Activated CD4-positive, alpha-beta T cell treated with anti-CD3 and anti-CD28 coated beads for 36 hours (primary cell): Measurements from ENCODE around the gene RBFOX2. TPM values are rescaled to one million over a fixed set of nuclear protein-coding genes. Genes with fewer than 3 reads are reported as not detected.

ENCODE experiments used
- ATAC-seq: fragments of 200-7000 bp; cut with Tn5 transposase; one replicate; pipeline ENCODE4 v1.10.0; 2021; ENCODE audit warnings: mild to moderate bottlenecking, moderate library complexity
- CTCF ChIA-PET: fragments of 350-600 bp; sonication (Branson Sonifier 250); formaldehyde crosslinking; loops from one replicate; lab custom pipeline; 2021; ENCODE audit warnings: antibody characterized with exemption; lab: Charles Lee
- POLR2A ChIA-PET: fragments of 350-600 bp; sonication (Branson Sonifier 250); formaldehyde crosslinking; loops from one replicate; lab custom pipeline; 2021; ENCODE audit warnings: antibody characterized with exemption, inconsistent platforms; lab: Charles Lee
- DNase-seq: peaks from one replicate; pipeline ENCODE4 v3.0.0-alpha.2; 2020
- H3K27ac Mint-ChIP-seq: one replicate; pipeline ENCODE4 v1.8.0; 2021; ENCODE audit warnings: mixed read lengths
- H3K27me3 Mint-ChIP-seq: one replicate; pipeline ENCODE4 v1.8.0; 2021; ENCODE audit warnings: mixed read lengths
- H3K36me3 Mint-ChIP-seq: one replicate; pipeline ENCODE4 v1.8.0; 2021; ENCODE audit warnings: low read depth, mixed read lengths
- H3K4me1 Mint-ChIP-seq: one replicate; pipeline ENCODE4 v1.8.0; 2021; ENCODE audit warnings: mixed read lengths
- H3K4me3 Mint-ChIP-seq: one replicate; pipeline ENCODE4 v1.8.0; 2021; ENCODE audit warnings: mild to moderate bottlenecking, moderate library complexity, mixed read lengths
- H3K9me3 Mint-ChIP-seq: one replicate; pipeline ENCODE4 v1.8.0; 2021; ENCODE audit warnings: low read depth, mixed read lengths
- intact Hi-C, 2 experiments: fragments of 100-400 bp; cut with DNase I in 1 of 2; cut with micrococcal nuclease in 1 of 2; formaldehyde crosslinking; loops; one replicate each; pipeline versions ENCODE4 v1.14.2 to v1.15.1; 2022 to 2024; cut with DNase I, micrococcal nuclease
- total RNA-seq, 2 experiments: library from RNA; stranded (reverse); gene quantifications; one replicate each; pipeline ENCODE4 v1.2.3, GENCODE V29; 2021

The RBFOX2 gene
- total RNA-seq, 2 experiments from 2014 or later, result 6.9 to 7.7 TPM

GRCh38 chr22:35840302-35840739 is 188.3 kb downstream of the RBFOX2 start:
- ATAC-seq, result peak; percentile 57
- intact Hi-C loops, result no loop called here
- no peak overlapping the region for H3K4me3 Mint-ChIP-seq

GRCh38 chr22:35839841-35840301 is 188.8 kb downstream of the RBFOX2 start:
- intact Hi-C loops, result no loop called here
- peaks cover 30% of the 10 kb centered on the region for H3K4me1 Mint-ChIP-seq
- H3K9me3 Mint-ChIP-seq, result no peaks in the 10 kb centered on the region
- ChIA-PET POLR2A (interaction anchor here (0.6 kb wide), 1 partner anchor 325 kb away, joined by 3 read pairs; no protein-coding TSS in a partner anchor), CTCF (interaction anchor here (0.9 kb wide), 1 partner anchor 21 kb away, joined by 3 read pairs; no protein-coding TSS in a partner anchor)
- no peaks in the 10 kb centered on the region for H3K36me3 Mint-ChIP-seq
- no peak overlapping the region for H3K4me3 Mint-ChIP-seq
- no peak for DNase-seq
- no peak for ATAC-seq
- no peak overlapping the region for H3K27ac Mint-ChIP-seq
- peaks cover 14% of the 10 kb centered on the region for H3K27me3 Mint-ChIP-seq

More at GRCh38 chr22:35840302-35840739, 188.3 kb downstream of the RBFOX2 start:
- H3K4me1 Mint-ChIP-seq, result peaks cover 28% of the 10 kb centered on the region
- H3K36me3 Mint-ChIP-seq, result no peaks in the 10 kb centered on the region
- POLR2A ChIA-PET, result interaction anchor here (0.6 kb wide), 1 partner anchor 325 kb away, joined by 3 read pairs; no protein-coding TSS in a partner anchor
- peak; percentile 28 for DNase-seq
- CTCF ChIA-PET, result interaction anchor here (0.9 kb wide), 1 partner anchor 20 kb away, joined by 3 read pairs; no protein-coding TSS in a partner anchor
- no peak overlapping the region for H3K27ac Mint-ChIP-seq
- no peaks in the 10 kb centered on the region for H3K9me3 Mint-ChIP-seq
- peaks cover 14% of the 10 kb centered on the region for H3K27me3 Mint-ChIP-seq

- intact Hi-C loops, result no loop called here
- Mint-ChIP-seq H3K27ac (no peak overlapping the region), H3K4me3 (no peak overlapping the region), H3K4me1 (peaks cover 35% of the 10 kb centered on the region), H3K36me3 (no peaks in the 10 kb centered on the region), H3K9me3 (no peaks in the 10 kb centered on the region), H3K27me3 (peaks cover 18% of the 10 kb centered on the region)
- ATAC-seq (no peak), DNase-seq (peak; percentile 23)
- CTCF ChIA-PET, result no interaction called here
- POLR2A ChIA-PET, result no interaction called here
Observed at GRCh38 chr22:35838855-35839576, 189.6 kb downstream of the RBFOX2 start.

- no peak overlapping the region for H3K27ac Mint-ChIP-seq
- no peaks in the 10 kb centered on the region for H3K9me3 Mint-ChIP-seq
- H3K4me1 Mint-ChIP-seq, result peaks cover 35% of the 10 kb centered on the region
- CTCF ChIA-PET, result interaction anchor here (1.1 kb wide), 1 partner anchor 228 kb away, joined by 4 read pairs; no protein-coding TSS in a partner anchor
- ATAC-seq, result no peak
- peaks cover 18% of the 10 kb centered on the region for H3K27me3 Mint-ChIP-seq
- no peak for DNase-seq
- no peaks in the 10 kb centered on the region for H3K36me3 Mint-ChIP-seq
- POLR2A ChIA-PET, result no interaction called here
- H3K4me3 Mint-ChIP-seq, result no peak overlapping the region
- intact Hi-C loops, result no loop called here
Observed at GRCh38 chr22:35837101-35837727, 191.4 kb downstream of the RBFOX2 start.

- no peaks in the 10 kb centered on the region for H3K9me3 Mint-ChIP-seq
- CTCF ChIA-PET, result interaction anchor here (0.5 to 0.7 kb wide), 2 partner anchors 23 to 325 kb away, joined by 3 read pairs; no protein-coding TSS in a partner anchor
Observed at GRCh38 chr22:35835998-35836691, 192.5 kb downstream of the RBFOX2 start.

GRCh38 chr22:35835267-35835997 is 193.2 kb downstream of the RBFOX2 start:
- Mint-ChIP-seq H3K27ac (no peak overlapping the region), H3K4me1 (peaks cover 35% of the 10 kb centered on the region), H3K27me3 (peaks cover 18% of the 10 kb centered on the region), H3K4me3 (no peak overlapping the region), H3K9me3 (no peaks in the 10 kb centered on the region), H3K36me3 (no peaks in the 10 kb centered on the region)
- no peak for DNase-seq
- intact Hi-C loops, result no loop called here
- POLR2A ChIA-PET, result interaction anchor here (0.6 kb wide), 1 partner anchor 770 kb away, joined by 4 read pairs; no protein-coding TSS in a partner anchor
- ATAC-seq, result peak; percentile 19
- CTCF ChIA-PET, result interaction anchor here (0.5 to 0.7 kb wide), 2 partner anchors 23 to 325 kb away, joined by 3 read pairs; no protein-coding TSS in a partner anchor

More at GRCh38 chr22:35835998-35836691, 192.5 kb downstream of the RBFOX2 start:
- Mint-ChIP-seq H3K4me1 (peaks cover 35% of the 10 kb centered on the region), H3K27ac (peak overlapping the region; percentile 14), H3K27me3 (peaks cover 18% of the 10 kb centered on the region), H3K4me3 (no peak overlapping the region), H3K36me3 (no peaks in the 10 kb centered on the region)
- ATAC-seq, result peak; percentile 44
- DNase-seq, result no peak
- intact Hi-C loops, result no loop called here
- POLR2A ChIA-PET, result interaction anchor here (0.6 kb wide), 1 partner anchor 770 kb away, joined by 4 read pairs; no protein-coding TSS in a partner anchor

GRCh38 chr22:35834061-35834460 is 194.6 kb downstream of the RBFOX2 start:
- POLR2A ChIA-PET, result no interaction called here
- Mint-ChIP-seq H3K4me3 (no peak overlapping the region), H3K4me1 (peaks cover 26% of the 10 kb centered on the region), H3K27me3 (peaks cover 11% of the 10 kb centered on the region), H3K27ac (no peak overlapping the region), H3K36me3 (no peaks in the 10 kb centered on the region), H3K9me3 (no peaks in the 10 kb centered on the region)
- ATAC-seq (no peak), DNase-seq (no peak)
- CTCF ChIA-PET, result interaction anchor here (0.6 kb wide), 1 partner anchor 41 kb away, joined by 3 read pairs; no protein-coding TSS in a partner anchor
- intact Hi-C loops, result no loop called here

GRCh38 chr22:35830305-35830704 is 198.3 kb downstream of the RBFOX2 start:
- intact Hi-C loops, result no loop called here
- peaks cover 4% of the 10 kb centered on the region for H3K27me3 Mint-ChIP-seq
- H3K27ac Mint-ChIP-seq, result no peak overlapping the region
- H3K9me3 Mint-ChIP-seq, result no peaks in the 10 kb centered on the region
- no peak overlapping the region for H3K4me3 Mint-ChIP-seq
- H3K4me1 Mint-ChIP-seq, result peaks cover 9% of the 10 kb centered on the region
- ATAC-seq, result no peak
- ChIA-PET CTCF (no interaction called here), POLR2A (no interaction called here)
- no peak for DNase-seq
- no peaks in the 10 kb centered on the region for H3K36me3 Mint-ChIP-seq

- Mint-ChIP-seq H3K27ac (no peak overlapping the region), H3K4me3 (no peak overlapping the region), H3K4me1 (peaks cover 2% of the 10 kb centered on the region), H3K36me3 (no peaks in the 10 kb centered on the region), H3K9me3 (no peaks in the 10 kb centered on the region), H3K27me3 (no peaks in the 10 kb centered on the region)
- intact Hi-C loops, result no loop called here
- ATAC-seq, result no peak
- ChIA-PET CTCF (no interaction called here), POLR2A (no interaction called here)
- no peak for DNase-seq
Observed at GRCh38 chr22:35824256-35824655, 204.4 kb downstream of the RBFOX2 start.

GRCh38 chr22:35821654-35822053 is 207.0 kb downstream of the RBFOX2 start:
- Mint-ChIP-seq H3K36me3 (no peaks in the 10 kb centered on the region), H3K27ac (no peak overlapping the region), H3K4me3 (no peak overlapping the region), H3K27me3 (no peaks in the 10 kb centered on the region), H3K9me3 (no peaks in the 10 kb centered on the region), H3K4me1 (peaks cover 5% of the 10 kb centered on the region)
- DNase-seq (no peak), ATAC-seq (no peak)
- POLR2A ChIA-PET, result no interaction called here
- CTCF ChIA-PET, result no interaction called here
- intact Hi-C loops, result no loop called here
